HCT116 (cell line): ENCODE measurements around the gene OR6K2.

ENCODE experiments used
- CBX3 ChIP-seq: IDR thresholded peaks from 2 replicates; pipeline ENCODE4 v1.6.1; 2012; ENCODE audit warnings: low read depth
- EGR1 ChIP-seq: IDR thresholded peaks from 2 replicates; pipeline ENCODE4 v1.6.1; 2012; ENCODE audit warnings: low read depth
- EZH2 ChIP-seq: fragments of 200-600 bp; sonication (generic); IDR thresholded peaks from 2 replicates; pipeline ENCODE4 v1.6.1; 2017; ENCODE audit warnings: antibody characterized with exemption, mixed run types
- EZH2phosphoT487 ChIP-seq: fragments of 200-600 bp; IDR thresholded peaks from 2 replicates; pipeline ENCODE4 v1.6.1; 2018; ENCODE audit warnings: antibody characterized with exemption, borderline replicate concordance
- JUND ChIP-seq: IDR thresholded peaks from 2 replicates; pipeline ENCODE4 v1.6.1; 2012
- POLR2A ChIP-seq: IDR thresholded peaks from 2 replicates; pipeline ENCODE4 v1.7.0; 2011; ENCODE audit warnings: borderline replicate concordance; ENCODE audit not compliant: insufficient read depth, insufficient read length; ENCODE audit errors: extremely low read depth
- POLR2AphosphoS5 ChIP-seq: IDR thresholded peaks from 2 replicates; pipeline ENCODE4 v1.6.1; 2011; ENCODE audit warnings: mild to moderate bottlenecking, low read depth, low read length, moderate library complexity
- RAD21 ChIP-seq: IDR thresholded peaks from 2 replicates; pipeline ENCODE4 v1.6.1; 2012; ENCODE audit warnings: low read depth, mild to moderate bottlenecking
- ZFX ChIP-seq: fragments of 450-650 bp; IDR thresholded peaks from 2 replicates; pipeline ENCODE4 v1.6.1; 2017
- ZNF274 ChIP-seq: fragments of 200-500 bp; sonication (Bioruptor generic); IDR thresholded peaks from 2 replicates; pipeline ENCODE4 v1.6.1; 2014; ENCODE audit warnings: mild to moderate bottlenecking, low read depth, low read length, inconsistent platforms
- TF ChIP-seq, protein P1 (sequence below), 3 experiments: fragments of 200-600 bp in 1 of 3; sonication (generic) in 1 of 3; IDR thresholded peaks in 2 of 3; conservative IDR thresholded peaks in 1 of 3; 2 replicates each; pipeline ENCODE4 v1.5.1; 2012 to 2017; ENCODE audit warnings: low read depth in 2 of 3, low read length in 2 of 3, antibody characterized with exemption in 1 of 3, borderline replicate concordance in 1 of 3, control low read depth in 1 of 3, mild to moderate bottlenecking in 1 of 3, mixed read lengths in 1 of 3, mixed run types in 1 of 3, moderate library complexity in 1 of 3; ENCODE audit not compliant: insufficient read depth in 1 of 3
- TF ChIP-seq, protein P2 (sequence below): IDR thresholded peaks from 2 replicates; pipeline ENCODE4 v1.6.1; 2012
- TF ChIP-seq, protein P3 (sequence below): IDR thresholded peaks from 2 replicates; pipeline ENCODE4 v1.6.1; 2012; ENCODE audit warnings: low read depth

DNA sequence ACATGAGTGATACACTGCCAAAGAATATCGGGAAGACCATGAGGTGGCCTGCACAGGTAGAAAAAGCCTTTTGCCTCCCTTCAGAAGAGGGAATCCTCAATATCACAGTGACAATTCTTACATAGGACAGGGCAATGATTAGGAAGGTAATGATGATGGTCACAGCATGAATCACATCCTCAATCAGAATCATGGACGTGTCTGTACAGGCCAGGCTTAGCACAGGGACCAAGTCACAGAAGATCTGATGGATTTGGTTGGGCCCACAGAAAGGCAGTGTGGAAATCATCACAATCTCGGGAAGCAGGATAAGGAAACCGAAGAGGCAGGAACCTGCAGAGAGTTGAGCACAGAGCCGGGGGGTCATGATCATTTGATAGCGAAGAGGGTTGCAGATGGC lies 16.9 kb upstream of the OR6K2 start:
- TF ChIP-seq EZH2phosphoT487, result no peak
- no peak for TF ChIP-seq ZFX
- TF ChIP-seq POLR2AphosphoS5, result no peak
- no peak for TF ChIP-seq POLR2A
- TF ChIP-seq, protein P1, sequence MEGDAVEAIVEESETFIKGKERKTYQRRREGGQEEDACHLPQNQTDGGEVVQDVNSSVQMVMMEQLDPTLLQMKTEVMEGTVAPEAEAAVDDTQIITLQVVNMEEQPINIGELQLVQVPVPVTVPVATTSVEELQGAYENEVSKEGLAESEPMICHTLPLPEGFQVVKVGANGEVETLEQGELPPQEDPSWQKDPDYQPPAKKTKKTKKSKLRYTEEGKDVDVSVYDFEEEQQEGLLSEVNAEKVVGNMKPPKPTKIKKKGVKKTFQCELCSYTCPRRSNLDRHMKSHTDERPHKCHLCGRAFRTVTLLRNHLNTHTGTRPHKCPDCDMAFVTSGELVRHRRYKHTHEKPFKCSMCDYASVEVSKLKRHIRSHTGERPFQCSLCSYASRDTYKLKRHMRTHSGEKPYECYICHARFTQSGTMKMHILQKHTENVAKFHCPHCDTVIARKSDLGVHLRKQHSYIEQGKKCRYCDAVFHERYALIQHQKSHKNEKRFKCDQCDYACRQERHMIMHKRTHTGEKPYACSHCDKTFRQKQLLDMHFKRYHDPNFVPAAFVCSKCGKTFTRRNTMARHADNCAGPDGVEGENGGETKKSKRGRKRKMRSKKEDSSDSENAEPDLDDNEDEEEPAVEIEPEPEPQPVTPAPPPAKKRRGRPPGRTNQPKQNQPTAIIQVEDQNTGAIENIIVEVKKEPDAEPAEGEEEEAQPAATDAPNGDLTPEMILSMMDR (IDR thresholded peaks at IDR 0.05 in 2 of 3, conservative IDR thresholded peaks at IDR 0.05 in 1 of 3; ENCODE audit: borderline replicate concordance in 1 of 3, insufficient read depth in 1 of 3, low read depth in 2 of 3, low read length in 2 of 3), result no peak
- no peak for TF ChIP-seq JUND
- TF ChIP-seq, protein P2, sequence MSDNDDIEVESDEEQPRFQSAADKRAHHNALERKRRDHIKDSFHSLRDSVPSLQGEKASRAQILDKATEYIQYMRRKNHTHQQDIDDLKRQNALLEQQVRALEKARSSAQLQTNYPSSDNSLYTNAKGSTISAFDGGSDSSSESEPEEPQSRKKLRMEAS, result no peak
- TF ChIP-seq ZNF274, result no peak
- TF ChIP-seq EGR1, result no peak
- no peak for TF ChIP-seq CBX3
- no peak for TF ChIP-seq RAD21
- no peak for TF ChIP-seq EZH2
- TF ChIP-seq, protein P3, sequence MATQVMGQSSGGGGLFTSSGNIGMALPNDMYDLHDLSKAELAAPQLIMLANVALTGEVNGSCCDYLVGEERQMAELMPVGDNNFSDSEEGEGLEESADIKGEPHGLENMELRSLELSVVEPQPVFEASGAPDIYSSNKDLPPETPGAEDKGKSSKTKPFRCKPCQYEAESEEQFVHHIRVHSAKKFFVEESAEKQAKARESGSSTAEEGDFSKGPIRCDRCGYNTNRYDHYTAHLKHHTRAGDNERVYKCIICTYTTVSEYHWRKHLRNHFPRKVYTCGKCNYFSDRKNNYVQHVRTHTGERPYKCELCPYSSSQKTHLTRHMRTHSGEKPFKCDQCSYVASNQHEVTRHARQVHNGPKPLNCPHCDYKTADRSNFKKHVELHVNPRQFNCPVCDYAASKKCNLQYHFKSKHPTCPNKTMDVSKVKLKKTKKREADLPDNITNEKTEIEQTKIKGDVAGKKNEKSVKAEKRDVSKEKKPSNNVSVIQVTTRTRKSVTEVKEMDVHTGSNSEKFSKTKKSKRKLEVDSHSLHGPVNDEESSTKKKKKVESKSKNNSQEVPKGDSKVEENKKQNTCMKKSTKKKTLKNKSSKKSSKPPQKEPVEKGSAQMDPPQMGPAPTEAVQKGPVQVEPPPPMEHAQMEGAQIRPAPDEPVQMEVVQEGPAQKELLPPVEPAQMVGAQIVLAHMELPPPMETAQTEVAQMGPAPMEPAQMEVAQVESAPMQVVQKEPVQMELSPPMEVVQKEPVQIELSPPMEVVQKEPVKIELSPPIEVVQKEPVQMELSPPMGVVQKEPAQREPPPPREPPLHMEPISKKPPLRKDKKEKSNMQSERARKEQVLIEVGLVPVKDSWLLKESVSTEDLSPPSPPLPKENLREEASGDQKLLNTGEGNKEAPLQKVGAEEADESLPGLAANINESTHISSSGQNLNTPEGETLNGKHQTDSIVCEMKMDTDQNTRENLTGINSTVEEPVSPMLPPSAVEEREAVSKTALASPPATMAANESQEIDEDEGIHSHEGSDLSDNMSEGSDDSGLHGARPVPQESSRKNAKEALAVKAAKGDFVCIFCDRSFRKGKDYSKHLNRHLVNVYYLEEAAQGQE, result no peak
